OCI-LY1 (cell line): ENCODE data around the gene PTGES2.

Experiments
- H2AFZ ChIP-seq: fragments of 200-600 bp; sonication (generic), shearing (Covaris generic); 2 replicates; pipeline ENCODE4 v1.6.0; 2014; ENCODE audit warnings: antibody characterized with exemption, mild to moderate bottlenecking, low read length
- H3F3A ChIP-seq: fragments of 200-600 bp; sonication (generic), shearing (Covaris generic); 2 replicates; pipeline ENCODE4 v1.6.0; 2014; ENCODE audit warnings: mild to moderate bottlenecking, antibody characterized with exemption, low read length, moderate library complexity; ENCODE audit not compliant: insufficient read depth
- H3K27ac ChIP-seq: fragments of 200-600 bp; sonication (generic); 2 replicates; pipeline ENCODE4 v1.5.1; 2014; ENCODE audit warnings: low read length, mixed run types, mild to moderate bottlenecking, low read depth; ENCODE audit not compliant: poor library complexity, severe bottlenecking
- H3K27me3 ChIP-seq: fragments of 200-600 bp; sonication (generic); 2 replicates; pipeline ENCODE4 v1.6.0; 2014; ENCODE audit warnings: antibody characterized with exemption, mild to moderate bottlenecking, low read length, moderate library complexity; ENCODE audit not compliant: insufficient read depth
- H3K36me3 ChIP-seq: fragments of 200-600 bp; sonication (generic); 2 replicates; pipeline ENCODE4 v1.6.1; 2014; ENCODE audit warnings: mild to moderate bottlenecking, antibody characterized with exemption, low read length, moderate library complexity, mixed read lengths; ENCODE audit not compliant: insufficient read depth
- H3K4me1 ChIP-seq: fragments of 200-600 bp; sonication (generic); 2 replicates; pipeline ENCODE4 v1.5.1; 2014; ENCODE audit warnings: mild to moderate bottlenecking, low read length, moderate library complexity; ENCODE audit not compliant: insufficient read depth, severe bottlenecking
- H3K4me2 ChIP-seq: fragments of 200-600 bp; sonication (generic), shearing (Covaris generic); 2 replicates; pipeline ENCODE4 v1.6.1; 2014; ENCODE audit warnings: low read length
- H3K4me3 ChIP-seq: fragments of 200-600 bp; sonication (generic); 2 replicates; pipeline ENCODE4 v1.5.1; 2014; ENCODE audit warnings: low read length, low read depth, mild to moderate bottlenecking, mixed read lengths; ENCODE audit not compliant: poor library complexity, severe bottlenecking
- H3K79me2 ChIP-seq: fragments of 200-600 bp; shearing (Covaris generic); 2 replicates; pipeline ENCODE4 v1.6.1; 2016; ENCODE audit warnings: mixed run types, low read length, mixed read lengths; ENCODE audit not compliant: insufficient read depth
- H3K9ac ChIP-seq: fragments of 200-600 bp; sonication (generic), shearing (Covaris generic); 2 replicates; pipeline ENCODE4 v1.6.1; 2014; ENCODE audit warnings: mild to moderate bottlenecking, low read length, mixed read lengths
- H3K9me2 ChIP-seq: fragments of 200-600 bp; sonication (generic), shearing (Covaris generic); 2 replicates; pipeline ENCODE4 v1.6.1; 2014; ENCODE audit warnings: low read depth, mild to moderate bottlenecking, low read length, mixed read lengths
- H3K9me3 ChIP-seq: fragments of 200-600 bp; shearing (Covaris generic); 2 replicates; pipeline ENCODE4 v1.6.1; 2014; ENCODE audit warnings: low read length, mixed read lengths
- H4K20me1 ChIP-seq: fragments of 200-600 bp; sonication (generic), shearing (Covaris generic); 2 replicates; pipeline ENCODE4 v1.6.0; 2016; ENCODE audit warnings: mild to moderate bottlenecking, low read length; ENCODE audit not compliant: insufficient read depth
- CTCF ChIP-seq: fragments of 200-600 bp; sonication (generic), shearing (Covaris generic); IDR thresholded peaks from 2 replicates; pipeline ENCODE4 v1.5.1; 2017; ENCODE audit warnings: mild to moderate bottlenecking, antibody characterized with exemption, low read length, moderate library complexity, mixed read lengths
- EZH2 ChIP-seq: fragments of 200-600 bp; sonication (generic), shearing (Covaris generic); IDR thresholded peaks from 2 replicates; pipeline ENCODE4 v1.8.0; 2017; ENCODE audit warnings: borderline replicate concordance, mixed run types, mild to moderate bottlenecking, antibody characterized with exemption, low read length, moderate library complexity, mixed read lengths

The PTGES2 gene

GRCh38 chr9:128091571-128091970, 36.0 kb downstream of the PTGES2 start:
- H3K4me3 ChIP-seq, result no peak overlapping the region
- H3K27ac ChIP-seq, result no peak overlapping the region
- no peaks in the 10 kb centered on the region for H3F3A ChIP-seq
- no peaks in the 10 kb centered on the region for H4K20me1 ChIP-seq
- no peaks in the 10 kb centered on the region for H3K27me3 ChIP-seq
- H3K9me3 ChIP-seq, result no peaks in the 10 kb centered on the region
- no peak overlapping the region for H3K9ac ChIP-seq
- peaks cover 27% of the 10 kb centered on the region for H3K4me1 ChIP-seq
- no peak overlapping the region for H2AFZ ChIP-seq
- H3K4me2 ChIP-seq, result no peak overlapping the region
- H3K9me2 ChIP-seq, result no peaks in the 10 kb centered on the region
- H3K79me2 ChIP-seq, result peaks cover 19% of the 10 kb centered on the region; the same call in 1 of the 2 replicates
- H3K36me3 ChIP-seq, result no peaks in the 10 kb centered on the region
- no peak for TF ChIP-seq CTCF
- TF ChIP-seq EZH2, result no peak

- Histone ChIP-seq H3K36me3 (no peaks in the 10 kb centered on the region), H3K79me2 (peaks cover 19% of the 10 kb centered on the region; the same call in 1 of the 2 replicates), H3K9me3 (no peaks in the 10 kb centered on the region), H3K27ac (no peak overlapping the region), H3K9me2 (no peaks in the 10 kb centered on the region), H3K4me2 (no peak overlapping the region), H2AFZ (no peak overlapping the region), H4K20me1 (no peaks in the 10 kb centered on the region), H3K27me3 (no peaks in the 10 kb centered on the region), H3K4me1 (peaks cover 27% of the 10 kb centered on the region), H3K9ac (no peak overlapping the region), H3F3A (no peaks in the 10 kb centered on the region), H3K4me3 (no peak overlapping the region)
- TF ChIP-seq CTCF, result no peak
- no peak for TF ChIP-seq EZH2
Observed at GRCh38 chr9:128091144-128091543, 36.4 kb downstream of the PTGES2 start.

- 0 out of 2 replicates have a peak, but pooled peaks cover 4% of the 10 kb centered on the region for H3K36me3 ChIP-seq
- H3K4me1 ChIP-seq, result peaks cover 24% of the 10 kb centered on the region
Observed at GRCh38 chr9:128089299-128089698, 38.2 kb downstream of the PTGES2 start.

More at GRCh38 chr9:128089299-128089698, 38.2 kb downstream of the PTGES2 start:
- Histone ChIP-seq H3F3A (no peaks in the 10 kb centered on the region), H3K9me3 (no peaks in the 10 kb centered on the region), H3K9me2 (no peaks in the 10 kb centered on the region), H3K4me3 (no peak overlapping the region), H3K27ac (no peak overlapping the region), H3K79me2 (peaks cover 19% of the 10 kb centered on the region; the same call in 1 of the 2 replicates), H4K20me1 (no peaks in the 10 kb centered on the region), H3K9ac (no peak overlapping the region), H3K4me2 (no peak overlapping the region), H3K27me3 (no peaks in the 10 kb centered on the region), H2AFZ (no peak overlapping the region)
- TF ChIP-seq EZH2 (no peak), CTCF (no peak)
